NCI-H146 treated with DMSO at 0.1 percent for 48 hours (cell line): ENCODE measurements around the gene FOLR3.
A peak's percentile ranks its signal among the peaks of the same experiment; 100 is the strongest.
"Not testable (repeated sequence)": the region's sequence is repeated elsewhere in the genome, so short reads cannot be mapped to it uniquely, and the experiment has no call there.

Experiments used
- DNase-seq: peaks from one replicate; lab custom pipeline; 2025; ENCODE audit not compliant: unreplicated experiment; lab: John Stamatoyannopoulos, UW

Gene FOLR3

GRCh38 chr11:72160319-72160718, 24.8 kb downstream of the FOLR3 start:
- DNase-seq: no peak

- DNase-seq: peak; percentile 45
Observed at GRCh38 chr11:72162891-72163492, 27.5 kb downstream of the FOLR3 start.

GRCh38 chr11:72164187-72164586, 28.7 kb downstream of the FOLR3 start:
- not testable (repeated sequence) for DNase-seq

GRCh38 chr11:72169046-72169555, 33.6 kb downstream of the FOLR3 start:
- DNase-seq: not testable (repeated sequence)

- not testable (repeated sequence) for DNase-seq
Observed at GRCh38 chr11:72169754-72170153, 34.2 kb downstream of the FOLR3 start.

- not testable (repeated sequence) for DNase-seq
Observed at GRCh38 chr11:72172043-72172442, 36.5 kb downstream of the FOLR3 start.

GRCh38 chr11:72173291-72173690, 37.8 kb downstream of the FOLR3 start:
- DNase-seq: no peak

- DNase-seq: no peak
Observed at GRCh38 chr11:72174302-72175070, 39.0 kb downstream of the FOLR3 start.

GRCh38 chr11:72177656-72178055, 42.1 kb downstream of the FOLR3 start:
- DNase-seq: no peak

- DNase-seq: no peak
Observed at GRCh38 chr11:72179049-72179803, 43.7 kb downstream of the FOLR3 start.

GRCh38 chr11:72179804-72180396, 44.4 kb downstream of the FOLR3 start:
- DNase-seq: no peak

- DNase-seq: not testable (repeated sequence)
Observed at GRCh38 chr11:72180892-72181552, 45.5 kb downstream of the FOLR3 start.

GRCh38 chr11:72181553-72181958, 46.0 kb downstream of the FOLR3 start:
- not testable (repeated sequence) for DNase-seq

GRCh38 chr11:72188267-72188666, 52.7 kb downstream of the FOLR3 start:
- DNase-seq: no peak
